Tibial artery (tissue), 4 donors: ENCODE data around the gene ANAPC13.
A peak's percentile ranks its signal among the peaks of the same experiment; 100 is the strongest.

Experiments used
- DNase-seq, 2 donors: peaks; one replicate each; pipeline ENCODE4 v3.0.0-alpha.2; 2019
- H3K27ac ChIP-seq, 2 donors: fragments of 200-600 bp; sonication (generic) in 1 of 2; 1 replicate in 1 of 2; 2 replicates in 1 of 2; pipeline ENCODE4 v1.5.1; 2018 to 2019; ENCODE audit warnings: mild to moderate bottlenecking in 1 of 2
- H3K27me3 ChIP-seq, 2 donors: fragments of 200-600 bp; sonication (generic) in 1 of 2; one replicate each; pipeline versions ENCODE4 v1.5.1 to v1.6.0; 2016 to 2019
- H3K36me3 ChIP-seq, 3 donors: fragments of 200-600 bp; sonication (generic) in 2 of 3; one replicate each; pipeline ENCODE4 v1.5.1; 2016 to 2019; ENCODE audit warnings: mild to moderate bottlenecking in 2 of 3
- H3K4me1 ChIP-seq, 4 donors: fragments of 200-600 bp; sonication (generic) in 2 of 4; 1 replicate in 3 of 4; 2 replicates in 1 of 4; pipeline ENCODE4 v1.5.1; 2016 to 2019
- H3K4me3 ChIP-seq, 2 donors: fragments of 200-600 bp; sonication (generic) in 1 of 2; 1 replicate in 1 of 2; 2 replicates in 1 of 2; pipeline ENCODE4 v1.5.1; 2018 to 2019; ENCODE audit warnings: mild to moderate bottlenecking in 2 of 2
- H3K9me3 ChIP-seq, 3 donors: fragments of 200-600 bp; sonication (generic) in 1 of 3; one replicate each; pipeline ENCODE4 v1.5.1; 2016 to 2019
- CTCF ChIP-seq, 2 experiments: fragments of 200-600 bp in 1 of 2; fragments of 450-650 bp in 1 of 2; IDR thresholded peaks; one replicate each; pipeline ENCODE4 v1.5.1; 2017 to 2019; ENCODE audit warnings: antibody characterized with exemption in 2 of 2, mild to moderate bottlenecking in 1 of 2, moderate library complexity in 1 of 2
- intact Hi-C: fragments of 100-400 bp; cut with DNase I; formaldehyde crosslinking; loops from one replicate; pipeline ENCODE4 v1.15.0; 2023; ENCODE audit warnings: low total_unique reads

ANAPC13 gene

GRCh38 chr3:134468519-134468918 is 17.3 kb downstream of the ANAPC13 start:
- intact Hi-C loops = no loop called here
- Histone ChIP-seq H3K27me3 (no peaks in the 10 kb centered on the region), H3K4me1 (peaks cover 0 to 44% (median 25%) of the 10 kb centered on the region in 4 donors), H3K36me3 (no peaks in the 10 kb centered on the region), H3K9me3 (no peaks in the 10 kb centered on the region), H3K27ac (no peak overlapping the region), H3K4me3 (no peak overlapping the region)
- no peak for DNase-seq
- no peak for TF ChIP-seq CTCF (IDR thresholded peaks at IDR 0.05)

GRCh38 chr3:134466331-134466730 is 19.5 kb downstream of the ANAPC13 start:
- no peak for DNase-seq
- intact Hi-C loops = no loop called here
- no peaks in the 10 kb centered on the region for H3K27me3 ChIP-seq
- no peak for TF ChIP-seq CTCF (IDR thresholded peaks at IDR 0.05)
- H3K27ac ChIP-seq = peak overlapping the region in 1 of 2 donors; percentile 72
- H3K9me3 ChIP-seq = no peaks in the 10 kb centered on the region
- no peaks in the 10 kb centered on the region for H3K36me3 ChIP-seq
- H3K4me1 ChIP-seq = peaks cover 0 to 65% (median 42%) of the 10 kb centered on the region in 4 donors
- H3K4me3 ChIP-seq = no peak overlapping the region

- TF ChIP-seq CTCF (IDR thresholded peaks at IDR 0.05) = no peak
- Histone ChIP-seq H3K36me3 (no peaks in the 10 kb centered on the region), H3K27me3 (no peaks in the 10 kb centered on the region), H3K4me1 (peaks cover 0 to 77% (median 49%) of the 10 kb centered on the region in 4 donors), H3K4me3 (no peak overlapping the region), H3K27ac (peak overlapping the region; percentile 65 to 72), H3K9me3 (no peaks in the 10 kb centered on the region)
- no peak for DNase-seq
- intact Hi-C loops = loop anchor here (5.0 kb wide), 1 partner anchor 93 kb away; the partner anchor contains the start of gene AMOTL2
Observed at GRCh38 chr3:134464689-134465365, 21.0 kb downstream of the ANAPC13 start.

GRCh38 chr3:134464064-134464688 is 21.6 kb downstream of the ANAPC13 start:
- DNase-seq = peak; percentile 77 to 90
- intact Hi-C loops = loop anchor here (5.0 kb wide), 1 partner anchor 92 kb away; the partner anchor contains the start of gene AMOTL2
- H3K27ac ChIP-seq = peak overlapping the region; percentile 65 to 72
- H3K4me1 ChIP-seq = peaks cover 0 to 77% (median 49%) of the 10 kb centered on the region in 4 donors
- no peaks in the 10 kb centered on the region for H3K27me3 ChIP-seq
- TF ChIP-seq CTCF (IDR thresholded peaks at IDR 0.05) = no peak
- no peaks in the 10 kb centered on the region for H3K36me3 ChIP-seq
- H3K9me3 ChIP-seq = no peaks in the 10 kb centered on the region
- H3K4me3 ChIP-seq = no peak overlapping the region

GRCh38 chr3:134463676-134464063 is 22.1 kb downstream of the ANAPC13 start:
- intact Hi-C loops = loop anchor here (5.0 kb wide), 1 partner anchor 91 kb away; the partner anchor contains the start of gene AMOTL2
- Histone ChIP-seq H3K4me1 (peaks cover 0 to 77% (median 49%) of the 10 kb centered on the region in 4 donors), H3K27ac (peak overlapping the region; percentile 65 to 72), H3K9me3 (no peaks in the 10 kb centered on the region), H3K36me3 (no peaks in the 10 kb centered on the region), H3K27me3 (no peaks in the 10 kb centered on the region), H3K4me3 (no peak overlapping the region)
- DNase-seq = no peak
- no peak for TF ChIP-seq CTCF (IDR thresholded peaks at IDR 0.05)
